ENCODE measurements around the gene CELF1. TPM values are rescaled to one million over a fixed set of nuclear protein-coding genes. Genes with fewer than 3 reads are reported as not detected.
"Not testable (repeated sequence)": the region's sequence is repeated elsewhere in the genome, so short reads cannot be mapped to it uniquely, and the experiment has no call there.

CELF1 gene
- total RNA-seq, 2 experiments from 2014 or later: 155 to 157 TPM

GRCh38 chr11:47536915-47537314 lies 16.0 kb downstream of the CELF1 start:
- Mint-ChIP-seq H3K4me3 (no peak overlapping the region), H3K9me3 (peaks cover 1% of the 10 kb centered on the region), H3K27ac (no peak overlapping the region), H3K36me3 (peaks cover 25% of the 10 kb centered on the region), H3K4me1 (peaks cover 50% of the 10 kb centered on the region), H3K27me3 (no peaks in the 10 kb centered on the region)
- no peak for DNase-seq

- no peak overlapping the region for H3K27ac Mint-ChIP-seq
- H3K4me1 Mint-ChIP-seq: peaks cover 44% of the 10 kb centered on the region
- DNase-seq: no peak
- peaks cover 1% of the 10 kb centered on the region for H3K9me3 Mint-ChIP-seq
- H3K27me3 Mint-ChIP-seq: no peaks in the 10 kb centered on the region
- H3K4me3 Mint-ChIP-seq: no peak overlapping the region
- H3K36me3 Mint-ChIP-seq: peaks cover 16% of the 10 kb centered on the region
These were observed 18.2 kb downstream of the CELF1 start for GRCh38 chr11:47534704-47535251.

GRCh38 chr11:47533690-47534151 lies 19.2 kb downstream of the CELF1 start:
- H3K4me3 Mint-ChIP-seq: no peak overlapping the region
- H3K4me1 Mint-ChIP-seq: peaks cover 36% of the 10 kb centered on the region
- H3K9me3 Mint-ChIP-seq: peaks cover under 1% of the 10 kb centered on the region
- peaks cover 13% of the 10 kb centered on the region for H3K36me3 Mint-ChIP-seq
- no peak overlapping the region for H3K27ac Mint-ChIP-seq
- H3K27me3 Mint-ChIP-seq: no peaks in the 10 kb centered on the region
- no peak for DNase-seq

GRCh38 chr11:47532597-47533213 lies 20.2 kb downstream of the CELF1 start:
- H3K4me3 Mint-ChIP-seq: no peak overlapping the region
- peaks cover 8% of the 10 kb centered on the region for H3K36me3 Mint-ChIP-seq
- H3K27ac Mint-ChIP-seq: peak overlapping the region; percentile 56
- no peak for DNase-seq
- H3K4me1 Mint-ChIP-seq: peaks cover 35% of the 10 kb centered on the region
- no peaks in the 10 kb centered on the region for H3K9me3 Mint-ChIP-seq
- no peaks in the 10 kb centered on the region for H3K27me3 Mint-ChIP-seq

GRCh38 chr11:47531666-47532065 lies 21.3 kb downstream of the CELF1 start:
- Mint-ChIP-seq H3K9me3 (no peaks in the 10 kb centered on the region), H3K4me3 (no peak overlapping the region), H3K27me3 (no peaks in the 10 kb centered on the region), H3K27ac (no peak overlapping the region), H3K36me3 (peaks cover 8% of the 10 kb centered on the region), H3K4me1 (peaks cover 35% of the 10 kb centered on the region)
- no peak for DNase-seq

GRCh38 chr11:47530721-47531120 lies 22.2 kb downstream of the CELF1 start:
- not testable (repeated sequence) for H3K4me3 Mint-ChIP-seq, DNase-seq, H3K27me3 Mint-ChIP-seq, H3K27ac Mint-ChIP-seq, H3K36me3 Mint-ChIP-seq, H3K9me3 Mint-ChIP-seq
- peaks cover 41% of the 10 kb centered on the region for H3K4me1 Mint-ChIP-seq

- Mint-ChIP-seq H3K27ac (peak overlapping the region; percentile 34), H3K9me3 (no peaks in the 10 kb centered on the region), H3K4me1 (peaks cover 46% of the 10 kb centered on the region), H3K36me3 (peaks cover 9% of the 10 kb centered on the region), H3K4me3 (no peak overlapping the region), H3K27me3 (no peaks in the 10 kb centered on the region)
- no peak for DNase-seq
These were observed 23.0 kb downstream of the CELF1 start for GRCh38 chr11:47529951-47530350.

- Mint-ChIP-seq H3K9me3 (no peaks in the 10 kb centered on the region), H3K27ac (no peak overlapping the region), H3K4me3 (no peak overlapping the region), H3K36me3 (peaks cover 9% of the 10 kb centered on the region), H3K4me1 (peaks cover 56% of the 10 kb centered on the region), H3K27me3 (no peaks in the 10 kb centered on the region)
- no peak for DNase-seq
These were observed 25.7 kb downstream of the CELF1 start for GRCh38 chr11:47527186-47527585.

GRCh38 chr11:47526032-47526431 lies 26.9 kb downstream of the CELF1 start:
- not testable (repeated sequence) for H3K36me3 Mint-ChIP-seq, H3K27me3 Mint-ChIP-seq, H3K4me3 Mint-ChIP-seq, DNase-seq, H3K9me3 Mint-ChIP-seq
- Mint-ChIP-seq H3K4me1 (peaks cover 54% of the 10 kb centered on the region), H3K27ac (peak overlapping the region; percentile 78)

GRCh38 chr11:47524291-47524874 lies 28.5 kb downstream of the CELF1 start:
- H3K9me3 Mint-ChIP-seq: no peaks in the 10 kb centered on the region

GRCh38 chr11:47523490-47524225 lies 29.3 kb downstream of the CELF1 start:
- Mint-ChIP-seq H3K9me3 (no peaks in the 10 kb centered on the region), H3K36me3 (peaks cover 5% of the 10 kb centered on the region), H3K4me1 (peaks cover 64% of the 10 kb centered on the region), H3K27me3 (no peaks in the 10 kb centered on the region), H3K27ac (peak overlapping the region; percentile 76), H3K4me3 (peak overlapping the region; percentile 24)
- no peak for DNase-seq

More at GRCh38 chr11:47524291-47524874, 28.5 kb downstream of the CELF1 start:
- Mint-ChIP-seq H3K4me1 (peaks cover 58% of the 10 kb centered on the region), H3K36me3 (peaks cover 4% of the 10 kb centered on the region), H3K27ac (peak overlapping the region; percentile 76), H3K27me3 (no peaks in the 10 kb centered on the region), H3K4me3 (peak overlapping the region; percentile 19)
- peak; percentile 8 for DNase-seq

GRCh38 chr11:47518212-47518964 lies 34.5 kb downstream of the CELF1 start:
- Mint-ChIP-seq H3K36me3 (peaks cover 13% of the 10 kb centered on the region), H3K4me1 (peaks cover 64% of the 10 kb centered on the region), H3K9me3 (no peaks in the 10 kb centered on the region), H3K4me3 (no peak overlapping the region), H3K27ac (peak overlapping the region; percentile 64), H3K27me3 (no peaks in the 10 kb centered on the region)
- no peak for DNase-seq

GRCh38 chr11:47516984-47517853 lies 35.7 kb downstream of the CELF1 start:
- DNase-seq: no peak
- Mint-ChIP-seq H3K27ac (peak overlapping the region; percentile 0), H3K4me3 (no peak overlapping the region), H3K4me1 (peaks cover 68% of the 10 kb centered on the region), H3K9me3 (no peaks in the 10 kb centered on the region), H3K27me3 (no peaks in the 10 kb centered on the region), H3K36me3 (peaks cover 13% of the 10 kb centered on the region)

GRCh38 chr11:47516155-47516554 lies 36.8 kb downstream of the CELF1 start:
- Mint-ChIP-seq H3K4me1 (peaks cover 73% of the 10 kb centered on the region), H3K27me3 (no peaks in the 10 kb centered on the region), H3K9me3 (no peaks in the 10 kb centered on the region), H3K36me3 (peaks cover 13% of the 10 kb centered on the region), H3K27ac (no peak overlapping the region), H3K4me3 (no peak overlapping the region)
- DNase-seq: no peak
